Frontal cortex (tissue), 1 donor: ENCODE results near the gene PRKD3. TPM values are rescaled to one million over a fixed set of nuclear protein-coding genes. Genes with fewer than 3 reads are reported as not detected.

Source experiments
- small RNA-seq: library from RNA; depleted of rRNA; stranded (forward); fragments of <200 nt; gene quantifications from one replicate; pipeline ENCODE3, GENCODE V24; 2014
- total RNA-seq: library from RNA; depleted of rRNA; stranded (reverse); fragments of >200 nt; gene quantifications from one replicate; pipeline ENCODE4 v1.2.3, GENCODE V29; 2014

Gene PRKD3
- total RNA-seq, 1 donor from 2014 or later, result 24.1 TPM

Small RNA genes within 50 kb of the gene (small RNA-seq; reads per million reads assigned to genes)
- not detected for gene RNU6-939P

Other genes starting within 250 kb of the PRKD3 start
- 125 TPM for gene HEATR5B, start 240.5 kb downstream of the PRKD3 start, total RNA-seq
- 21.6 TPM for gene GPATCH11, start 240.3 kb downstream of the PRKD3 start, total RNA-seq
- gene EIF2AK2, start 167.9 kb downstream of the PRKD3 start, total RNA-seq, result 50.1 TPM
- not detected for gene SULT6B1, start 136.2 kb downstream of the PRKD3 start, total RNA-seq
- gene CEBPZOS, start 128.3 kb downstream of the PRKD3 start, total RNA-seq, result 22.8 TPM
- gene CEBPZ, start 93.2 kb downstream of the PRKD3 start, total RNA-seq, result 51.4 TPM
- 26.1 TPM for gene NDUFAF7, start 93.2 kb downstream of the PRKD3 start, total RNA-seq
- 22.0 TPM for gene QPCT, start 19.8 kb upstream of the PRKD3 start, total RNA-seq